Measurements from ENCODE around the gene EMC10. TPM values are rescaled to one million over a fixed set of nuclear protein-coding genes. Genes with fewer than 3 reads are reported as not detected.

Gene EMC10
- polyA plus RNA-seq, 2 of the 4 experiments (the other 2 are of a cell fraction) = 52.8 to 147 TPM

DNA sequence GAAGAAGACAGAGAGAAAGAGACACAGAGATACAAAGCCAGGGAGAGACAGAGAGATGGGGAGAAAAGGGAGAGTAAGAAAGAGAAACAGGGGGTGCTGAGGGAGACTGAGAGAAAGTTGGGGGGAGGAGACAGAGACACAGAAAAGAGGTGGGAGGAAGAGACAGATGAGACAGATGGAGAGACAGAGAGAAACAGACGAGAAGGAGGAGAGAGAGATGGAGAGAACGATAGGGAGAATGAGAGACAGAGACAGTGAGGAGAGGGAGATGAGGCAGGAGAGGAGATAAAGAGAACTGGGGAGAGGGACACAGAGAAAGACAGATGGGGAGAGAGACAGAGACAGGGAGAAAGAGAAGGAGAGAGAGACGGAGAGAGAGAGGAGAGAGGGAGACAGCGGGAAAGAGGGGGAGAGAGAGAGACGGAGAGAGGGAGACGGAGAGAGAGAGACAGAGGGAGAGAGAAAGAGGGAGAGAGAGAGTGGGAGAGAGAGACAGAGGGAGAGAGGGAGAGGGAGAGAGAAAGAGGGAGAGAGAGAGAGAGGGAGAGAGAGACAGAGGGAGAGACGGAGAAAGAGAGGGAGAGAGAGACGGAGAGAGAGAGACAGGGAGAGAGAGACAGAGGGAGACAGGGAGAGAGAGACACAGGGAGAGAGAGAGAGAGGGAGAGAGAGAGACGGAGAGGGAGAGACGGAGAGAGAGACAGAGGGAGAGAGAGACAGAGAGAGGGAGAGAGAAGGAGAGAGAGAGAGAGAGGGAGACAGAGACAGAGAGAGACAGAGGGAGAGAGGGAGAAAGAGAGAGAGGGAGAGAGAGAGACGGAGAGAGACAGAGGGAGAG is 22.1 kb downstream of the EMC10 start:
- DNase-seq (ENCODE audit: low read depth in 1 of 2, low spot score in 1 of 2) = no peak
- no peak overlapping the region for H3K4me2 ChIP-seq
- FAIRE-seq = no peak
- H3K27ac ChIP-seq = no peak overlapping the region
- no peak overlapping the region for H3K4me3 ChIP-seq
- ATAC-seq = no peak
- CTCF ChIA-PET = no interaction called here
- peaks cover 19% of the 10 kb centered on the region for H3K4me1 ChIP-seq
- no peak for TF ChIP-seq CHD4 (IDR thresholded peaks at IDR 0.05; ENCODE audit: borderline replicate concordance)
- peak; percentile 3 for TF ChIP-seq ZFP36 (IDR thresholded peaks at IDR 0.05; ENCODE audit: borderline replicate concordance, partially characterized antibody)
- TF ChIP-seq, protein P1, sequence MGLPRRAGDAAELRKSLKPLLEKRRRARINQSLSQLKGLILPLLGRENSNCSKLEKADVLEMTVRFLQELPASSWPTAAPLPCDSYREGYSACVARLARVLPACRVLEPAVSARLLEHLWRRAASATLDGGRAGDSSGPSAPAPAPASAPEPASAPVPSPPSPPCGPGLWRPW (IDR thresholded peaks at IDR 0.05) = no peak
- H3K9me3 ChIP-seq = no peaks in the 10 kb centered on the region
- WGBS (ENCODE audit: missing lambda C conversion rate) = 84% methylated on average over 11 of the region's 11 CpGs
- POLR2A ChIA-PET = no interaction called here

DNA sequence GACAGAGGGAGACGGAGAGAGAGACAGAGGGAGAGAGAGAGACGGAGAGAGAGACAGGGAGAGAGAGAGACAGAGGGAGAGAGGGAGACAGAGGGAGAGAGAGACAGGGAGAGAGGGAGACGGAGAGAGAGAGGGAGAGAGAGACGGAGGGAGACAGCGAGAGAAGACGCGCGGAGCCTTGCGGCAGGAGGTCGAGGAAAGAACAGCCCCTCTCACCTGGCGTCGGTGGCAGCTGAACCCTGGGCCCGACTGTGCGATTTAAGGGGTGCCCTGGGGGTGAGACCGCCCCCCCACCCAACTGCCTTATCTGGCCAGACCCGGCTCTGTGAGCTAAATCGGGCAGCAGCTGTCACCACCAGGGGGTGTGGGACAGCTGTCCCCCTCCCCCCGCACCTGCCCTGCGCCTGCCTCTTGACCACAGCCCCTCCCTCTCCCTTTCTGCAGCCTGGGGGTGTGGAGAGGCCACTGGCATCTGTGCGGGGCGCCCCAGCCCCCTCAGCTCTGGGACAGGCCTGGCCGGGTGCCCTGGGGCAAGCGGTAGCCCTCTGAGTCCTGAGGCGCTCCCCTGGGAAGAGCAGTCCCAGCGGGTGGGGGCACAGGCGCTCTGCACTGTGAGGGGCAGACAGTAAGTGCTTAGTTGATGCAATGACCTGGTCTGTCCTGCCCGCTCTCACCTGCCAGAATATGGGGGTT is 23.9 kb downstream of the EMC10 start:
- POLR2A ChIA-PET = no interaction called here
- WGBS (ENCODE audit: missing lambda C conversion rate) = 81% methylated on average over 18 of the region's 27 CpGs
- ATAC-seq = peak; percentile 53 to 67

DNA sequence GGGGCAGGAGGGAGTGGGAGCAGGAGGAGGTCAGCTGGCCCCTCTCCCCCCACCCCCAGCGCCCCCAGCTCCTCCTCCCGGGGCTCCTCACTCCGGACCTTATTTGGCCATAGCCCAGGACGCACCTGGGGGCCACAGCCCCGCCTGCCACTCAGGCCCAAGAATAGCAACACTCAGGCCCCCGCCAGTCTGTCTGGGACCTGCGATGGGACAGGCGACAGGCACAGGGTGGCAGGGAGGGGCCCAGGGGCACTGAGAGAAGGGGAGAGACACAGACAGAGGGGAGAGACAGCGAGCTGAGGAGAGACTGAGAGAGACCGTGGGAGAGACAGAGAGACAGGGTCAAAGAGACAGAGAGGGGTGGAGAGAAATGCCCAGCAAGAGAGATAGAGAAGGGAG is 24.4 kb downstream of the EMC10 start:
- ChIA-PET CTCF (interaction anchor here (0.9 to 2.5 kb wide), 7 partner anchors 10 to 93 kb away, joined by 3 to 9 read pairs (median 4); no protein-coding TSS in a partner anchor), POLR2A (no interaction called here)
- no peak for DNase-seq (ENCODE audit: low read depth in 1 of 2, low spot score in 1 of 2)
- peak overlapping the region; percentile 60 for H3K4me2 ChIP-seq
- H3K4me3 ChIP-seq = no peak overlapping the region
- peak; percentile 35 to 45; a peak in 5 of 6 replicates for ATAC-seq
- 61% methylated on average over 8 of the region's 10 CpGs for WGBS (ENCODE audit: missing lambda C conversion rate)
- TF ChIP-seq HEYL (CRISPR knock-in tag; IDR thresholded peaks at IDR 0.05) = no peak
- TF ChIP-seq, protein P2, sequence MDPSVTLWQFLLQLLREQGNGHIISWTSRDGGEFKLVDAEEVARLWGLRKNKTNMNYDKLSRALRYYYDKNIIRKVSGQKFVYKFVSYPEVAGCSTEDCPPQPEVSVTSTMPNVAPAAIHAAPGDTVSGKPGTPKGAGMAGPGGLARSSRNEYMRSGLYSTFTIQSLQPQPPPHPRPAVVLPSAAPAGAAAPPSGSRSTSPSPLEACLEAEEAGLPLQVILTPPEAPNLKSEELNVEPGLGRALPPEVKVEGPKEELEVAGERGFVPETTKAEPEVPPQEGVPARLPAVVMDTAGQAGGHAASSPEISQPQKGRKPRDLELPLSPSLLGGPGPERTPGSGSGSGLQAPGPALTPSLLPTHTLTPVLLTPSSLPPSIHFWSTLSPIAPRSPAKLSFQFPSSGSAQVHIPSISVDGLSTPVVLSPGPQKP (IDR thresholded peaks at IDR 0.05; ENCODE audit: low read depth, low read length) = no peak
- TF ChIP-seq SMC3 (IDR thresholded peaks at IDR 0.05) = no peak
- no peak for TF ChIP-seq NFE2L2 (conservative IDR thresholded peaks at IDR 0.05; ENCODE audit: low read length)
- no peak for TF ChIP-seq TP53 (CRISPR knock-in tag; IDR thresholded peaks at IDR 0.05)
- TF ChIP-seq, protein P1 (IDR thresholded peaks at IDR 0.05) = no peak
- no peak for TF ChIP-seq ZFP36 (IDR thresholded peaks at IDR 0.05; ENCODE audit: borderline replicate concordance, partially characterized antibody)
- TF ChIP-seq EP300 (IDR thresholded peaks at IDR 0.05) = no peak
- TF ChIP-seq CEBPB (IDR thresholded peaks at IDR 0.05) = no peak
- TF ChIP-seq, protein P3, sequence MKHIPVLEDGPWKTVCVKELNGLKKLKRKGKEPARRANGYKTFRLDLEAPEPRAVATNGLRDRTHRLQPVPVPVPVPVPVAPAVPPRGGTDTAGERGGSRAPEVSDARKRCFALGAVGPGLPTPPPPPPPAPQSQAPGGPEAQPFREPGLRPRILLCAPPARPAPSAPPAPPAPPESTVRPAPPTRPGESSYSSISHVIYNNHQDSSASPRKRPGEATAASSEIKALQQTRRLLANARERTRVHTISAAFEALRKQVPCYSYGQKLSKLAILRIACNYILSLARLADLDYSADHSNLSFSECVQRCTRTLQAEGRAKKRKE (CRISPR knock-in tag; IDR thresholded peaks at IDR 0.05; ENCODE audit: low read depth) = no peak
- peak overlapping the region in 1 of 2 experiments; percentile 34; a peak in 3 of 6 replicates for H3K27ac ChIP-seq
- peaks cover 19% of the 10 kb centered on the region for H3K4me1 ChIP-seq
- H3K9me3 ChIP-seq = no peaks in the 10 kb centered on the region
- no peak for FAIRE-seq

More for the DNA sequence above, 23.9 kb downstream of the EMC10 start:
- DNase-seq (ENCODE audit: low read depth in 1 of 2, low spot score in 1 of 2) = peak in 1 of 2 experiments; percentile 50
- no peaks in the 10 kb centered on the region for H3K9me3 ChIP-seq
- CTCF ChIA-PET = interaction anchor here (0.9 to 2.5 kb wide), 5 partner anchors 9 to 93 kb away, joined by 3 to 9 read pairs (median 5); no protein-coding TSS in a partner anchor
- no peak for TF ChIP-seq NPAS2 (CRISPR knock-in tag; IDR thresholded peaks at IDR 0.05; ENCODE audit: borderline replicate concordance)
- TF ChIP-seq, protein P4, sequence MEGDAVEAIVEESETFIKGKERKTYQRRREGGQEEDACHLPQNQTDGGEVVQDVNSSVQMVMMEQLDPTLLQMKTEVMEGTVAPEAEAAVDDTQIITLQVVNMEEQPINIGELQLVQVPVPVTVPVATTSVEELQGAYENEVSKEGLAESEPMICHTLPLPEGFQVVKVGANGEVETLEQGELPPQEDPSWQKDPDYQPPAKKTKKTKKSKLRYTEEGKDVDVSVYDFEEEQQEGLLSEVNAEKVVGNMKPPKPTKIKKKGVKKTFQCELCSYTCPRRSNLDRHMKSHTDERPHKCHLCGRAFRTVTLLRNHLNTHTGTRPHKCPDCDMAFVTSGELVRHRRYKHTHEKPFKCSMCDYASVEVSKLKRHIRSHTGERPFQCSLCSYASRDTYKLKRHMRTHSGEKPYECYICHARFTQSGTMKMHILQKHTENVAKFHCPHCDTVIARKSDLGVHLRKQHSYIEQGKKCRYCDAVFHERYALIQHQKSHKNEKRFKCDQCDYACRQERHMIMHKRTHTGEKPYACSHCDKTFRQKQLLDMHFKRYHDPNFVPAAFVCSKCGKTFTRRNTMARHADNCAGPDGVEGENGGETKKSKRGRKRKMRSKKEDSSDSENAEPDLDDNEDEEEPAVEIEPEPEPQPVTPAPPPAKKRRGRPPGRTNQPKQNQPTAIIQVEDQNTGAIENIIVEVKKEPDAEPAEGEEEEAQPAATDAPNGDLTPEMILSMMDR (IDR thresholded peaks at IDR 0.05) = peak; percentile 19; the same call in 2 of the 3 replicates
- H3K4me3 ChIP-seq = no peak overlapping the region
- H3K27ac ChIP-seq = peak overlapping the region in 1 of 2 experiments; percentile 34; a peak in 2 of 6 replicates
- H3K4me2 ChIP-seq = peak overlapping the region; percentile 60
- FAIRE-seq = no peak
- H3K4me1 ChIP-seq = peaks cover 19% of the 10 kb centered on the region
